SK-N-SH treated with all-trans-retinoic acid at 6 μM for 48 hours (cell line): Measurements from ENCODE around the gene TM4SF20.

ENCODE experiments used
- ARNTL ChIP-seq: fragments of 450-650 bp; formaldehyde crosslinking; IDR thresholded peaks from 2 replicates; pipeline ENCODE4 v1.5.0; 2020; ENCODE audit warnings: low read depth, mild to moderate bottlenecking, moderate library complexity, borderline replicate concordance
- PATZ1 ChIP-seq: fragments of 250-450 bp; sonication (Bioruptor Pico); IDR thresholded peaks from 2 replicates; pipeline ENCODE4 v1.8.0; 2020; ENCODE audit warnings: mild to moderate bottlenecking, moderate library complexity, borderline replicate concordance
- SNAI2 ChIP-seq: fragments of 250-450 bp; sonication (Bioruptor Pico); IDR thresholded peaks from 2 replicates; pipeline ENCODE4 v1.5.0; 2020; ENCODE audit warnings: mild to moderate bottlenecking, moderate library complexity
- TF ChIP-seq, protein P1 (sequence below): fragments of 250-450 bp; sonication (Bioruptor Pico); IDR thresholded peaks from 2 replicates; pipeline ENCODE4 v1.5.1; 2020; ENCODE audit warnings: low read depth, mild to moderate bottlenecking, moderate library complexity

DNA sequence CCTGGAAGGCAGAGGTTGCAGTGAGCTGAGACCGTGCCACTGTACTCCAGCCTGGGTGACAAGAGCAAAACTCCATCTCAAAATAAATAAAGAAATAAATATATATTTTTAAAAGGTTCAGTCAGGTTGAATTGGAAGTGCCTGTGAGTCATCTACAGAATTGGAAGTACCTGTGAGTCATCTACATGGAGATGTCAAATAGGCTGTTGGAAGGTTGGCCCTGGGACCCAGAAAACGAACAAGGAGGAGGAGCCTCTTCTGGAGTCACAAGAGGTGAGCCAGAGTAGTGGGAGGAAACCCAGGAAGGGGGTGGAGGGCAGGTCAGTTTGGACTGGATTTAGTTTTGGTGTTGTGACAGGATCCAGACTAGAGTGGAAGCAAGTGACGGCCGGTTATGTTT lies 23.9 kb upstream of the TM4SF20 start:
- TF ChIP-seq, protein P1, sequence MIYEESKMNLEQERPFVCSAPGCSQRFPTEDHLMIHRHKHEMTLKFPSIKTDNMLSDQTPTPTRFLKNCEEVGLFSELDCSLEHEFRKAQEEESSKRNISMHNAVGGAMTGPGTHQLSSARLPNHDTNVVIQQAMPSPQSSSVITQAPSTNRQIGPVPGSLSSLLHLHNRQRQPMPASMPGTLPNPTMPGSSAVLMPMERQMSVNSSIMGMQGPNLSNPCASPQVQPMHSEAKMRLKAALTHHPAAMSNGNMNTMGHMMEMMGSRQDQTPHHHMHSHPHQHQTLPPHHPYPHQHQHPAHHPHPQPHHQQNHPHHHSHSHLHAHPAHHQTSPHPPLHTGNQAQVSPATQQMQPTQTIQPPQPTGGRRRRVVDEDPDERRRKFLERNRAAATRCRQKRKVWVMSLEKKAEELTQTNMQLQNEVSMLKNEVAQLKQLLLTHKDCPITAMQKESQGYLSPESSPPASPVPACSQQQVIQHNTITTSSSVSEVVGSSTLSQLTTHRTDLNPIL, result no peak
- TF ChIP-seq ARNTL (CRISPR knock-in tag) (no peak), SNAI2 (CRISPR knock-in tag) (no peak), PATZ1 (CRISPR knock-in tag) (no peak)
